ENCODE measurements around the gene PLXDC1.

PLXDC1 gene

GRCh38 chr17:39094607-39095308 is 56.7 kb downstream of the PLXDC1 start:
- no peak for DNase-seq

- DNase-seq = no peak
These were observed 58.7 kb downstream of the PLXDC1 start for GRCh38 chr17:39092692-39093230.

- no peak for DNase-seq
These were observed 60.4 kb downstream of the PLXDC1 start for GRCh38 chr17:39090908-39091665.

DNA sequence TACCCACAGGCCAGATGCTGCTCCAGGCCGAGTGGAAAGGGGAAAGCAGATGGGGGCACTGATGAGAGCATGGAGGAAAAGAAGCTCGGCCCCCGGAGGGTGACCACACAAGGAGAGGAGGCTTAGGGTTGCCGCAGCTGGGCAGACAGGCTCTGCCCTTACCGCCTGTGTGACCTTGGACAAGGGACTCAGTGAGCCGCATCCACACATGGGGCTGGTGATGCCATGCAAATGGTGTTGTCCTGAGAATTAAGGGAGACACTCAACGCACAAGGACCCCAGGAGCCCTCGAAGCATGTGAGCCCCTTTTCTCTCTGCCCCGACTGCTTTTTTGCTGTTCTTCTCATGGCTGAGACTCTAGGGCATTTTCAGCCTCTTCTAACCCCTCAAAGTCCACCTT is 61.0 kb downstream of the PLXDC1 start:
- DNase-seq = no peak

DNA sequence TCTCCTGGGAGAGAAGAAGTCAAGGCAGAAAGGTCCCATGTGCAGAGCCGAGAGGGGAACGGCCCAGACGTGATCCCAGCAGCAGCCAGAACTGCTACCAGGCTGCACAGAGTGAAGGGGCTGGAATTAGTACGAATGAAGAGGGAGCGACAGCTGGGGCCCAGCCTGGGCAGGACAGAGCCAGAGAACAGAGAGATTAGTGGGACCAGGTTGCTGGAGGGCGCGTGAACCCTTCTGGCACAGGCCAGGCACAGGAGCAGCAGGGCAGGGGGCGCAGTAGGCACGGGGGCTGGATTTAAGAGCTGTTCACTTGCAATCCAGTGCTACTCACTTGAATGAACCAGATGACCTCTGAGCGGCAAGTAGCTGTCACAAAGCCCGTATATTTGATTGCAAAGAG is 66.9 kb downstream of the PLXDC1 start:
- no peak for DNase-seq

DNA sequence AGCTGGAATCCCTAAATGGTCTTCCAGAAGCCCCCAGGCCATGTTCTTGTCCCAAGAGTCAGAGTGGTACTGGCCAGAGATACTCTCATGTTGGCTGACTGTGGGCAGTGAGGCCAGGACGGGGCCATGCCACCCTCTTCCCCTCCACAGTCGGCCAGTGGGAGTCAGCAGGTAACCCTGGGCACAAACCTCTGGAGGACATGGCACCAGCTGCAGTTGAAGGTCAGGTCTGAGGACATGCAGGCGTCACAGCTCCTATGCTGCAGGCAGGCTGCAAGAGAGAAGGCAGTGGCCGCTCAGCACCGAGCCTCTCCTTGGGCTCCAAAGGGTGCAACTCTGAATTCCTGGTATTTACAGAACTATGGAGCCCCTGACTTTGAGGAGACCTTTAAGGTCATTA is 68.2 kb downstream of the PLXDC1 start:
- no peak for DNase-seq

GRCh38 chr17:39082482-39082881 is 69.0 kb downstream of the PLXDC1 start:
- DNase-seq = no peak

DNA sequence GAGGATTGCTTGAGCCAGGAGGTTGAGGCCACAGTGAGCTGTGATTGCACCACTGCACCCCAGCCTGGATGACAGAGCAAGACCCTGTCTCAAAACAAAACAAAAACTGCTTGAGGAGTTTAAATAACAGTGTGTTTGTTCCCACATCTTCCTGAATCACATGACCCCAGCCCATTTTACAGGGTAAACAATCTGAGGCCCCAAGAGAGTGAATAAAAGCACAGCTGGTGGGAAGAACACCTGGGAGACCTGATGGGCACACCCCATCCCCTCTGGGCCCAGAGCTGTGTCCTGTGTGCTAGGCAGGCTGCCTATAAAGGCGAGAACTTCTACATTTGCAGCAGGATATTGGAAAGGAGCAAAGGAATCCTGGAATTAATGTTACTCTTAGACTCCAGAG is 69.6 kb downstream of the PLXDC1 start:
- DNase-seq = no peak

DNA sequence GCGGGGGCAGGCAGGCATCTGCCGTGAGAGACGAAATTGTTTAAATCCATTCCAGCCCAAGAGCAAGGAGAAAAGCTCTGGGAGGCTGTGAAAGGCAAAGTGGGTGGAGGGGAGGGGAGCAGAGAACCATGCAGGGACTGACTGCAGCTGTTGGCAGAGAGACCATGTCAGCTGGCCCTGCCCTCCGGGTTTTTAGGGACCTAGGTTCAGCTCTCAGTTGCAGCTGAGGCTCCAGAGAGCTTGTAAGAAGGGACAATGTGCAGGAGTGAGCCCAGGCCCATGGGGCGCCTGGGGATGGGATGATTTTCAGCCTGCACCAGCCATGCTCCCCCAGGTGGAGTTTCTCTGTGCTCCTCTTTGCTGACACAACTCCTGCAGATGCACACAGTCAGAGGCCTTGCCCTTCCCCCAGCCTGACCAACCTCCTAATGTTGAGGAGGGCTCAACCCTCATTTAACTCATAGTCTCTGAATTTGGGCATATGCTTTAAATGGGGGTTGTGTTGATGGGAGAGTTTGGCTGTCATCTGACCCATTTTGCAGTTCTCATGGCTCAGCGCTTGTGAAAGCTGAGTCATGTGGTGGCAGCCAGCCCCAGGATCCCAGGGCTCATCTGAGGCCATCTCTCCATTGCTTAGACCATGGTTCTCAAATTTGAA is 70.9 kb downstream of the PLXDC1 start:
- no peak for DNase-seq

GRCh38 chr17:39079836-39080235 is 71.6 kb downstream of the PLXDC1 start:
- DNase-seq = no peak

- DNase-seq = no peak
These were observed 73.6 kb downstream of the PLXDC1 start for GRCh38 chr17:39077866-39078265.

DNA sequence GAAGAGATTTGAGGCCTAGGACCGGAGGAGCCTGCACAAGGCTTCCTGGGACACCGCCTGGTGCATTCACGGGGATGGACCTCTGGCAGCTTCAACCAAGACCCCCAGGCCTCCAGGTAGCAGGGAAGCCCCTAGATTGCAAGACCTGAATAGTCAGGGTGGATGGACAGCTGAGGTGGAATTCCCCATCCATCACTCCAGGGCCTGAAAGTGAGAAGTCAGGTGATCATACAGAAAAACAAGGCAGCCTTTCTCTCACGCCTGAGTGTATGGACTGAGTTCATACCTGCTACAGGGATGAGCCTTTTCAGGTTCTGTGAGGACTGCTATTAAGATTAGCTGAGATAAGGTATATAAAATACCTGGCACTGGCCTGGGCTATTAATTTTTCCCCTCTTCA is 74.2 kb downstream of the PLXDC1 start:
- DNase-seq = no peak

GRCh38 chr17:39074676-39075075 is 76.8 kb downstream of the PLXDC1 start:
- DNase-seq = no peak

GRCh38 chr17:39073916-39074315 is 77.5 kb downstream of the PLXDC1 start:
- DNase-seq = no peak

DNA sequence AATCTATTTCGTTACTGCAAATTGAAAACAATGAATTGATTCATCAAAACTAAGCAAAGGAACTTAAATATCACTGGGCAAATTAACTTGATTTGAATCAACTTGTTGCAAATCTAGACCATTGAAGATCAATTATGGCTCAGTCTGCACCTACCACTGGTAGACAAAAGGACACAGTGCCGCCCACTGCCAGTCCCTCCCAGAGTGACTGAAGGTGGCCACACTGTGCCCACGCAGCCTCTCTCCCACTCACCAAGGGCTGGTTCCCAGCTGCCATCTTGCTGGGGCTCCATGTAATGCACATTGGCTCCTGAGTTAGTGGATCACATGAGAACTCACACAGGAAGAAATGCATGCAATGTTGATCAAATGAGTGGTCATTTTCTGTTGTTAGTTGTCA is 78.1 kb downstream of the PLXDC1 start:
- DNase-seq = no peak

GRCh38 chr17:39071573-39071972 is 79.9 kb downstream of the PLXDC1 start:
- no peak for DNase-seq

DNA sequence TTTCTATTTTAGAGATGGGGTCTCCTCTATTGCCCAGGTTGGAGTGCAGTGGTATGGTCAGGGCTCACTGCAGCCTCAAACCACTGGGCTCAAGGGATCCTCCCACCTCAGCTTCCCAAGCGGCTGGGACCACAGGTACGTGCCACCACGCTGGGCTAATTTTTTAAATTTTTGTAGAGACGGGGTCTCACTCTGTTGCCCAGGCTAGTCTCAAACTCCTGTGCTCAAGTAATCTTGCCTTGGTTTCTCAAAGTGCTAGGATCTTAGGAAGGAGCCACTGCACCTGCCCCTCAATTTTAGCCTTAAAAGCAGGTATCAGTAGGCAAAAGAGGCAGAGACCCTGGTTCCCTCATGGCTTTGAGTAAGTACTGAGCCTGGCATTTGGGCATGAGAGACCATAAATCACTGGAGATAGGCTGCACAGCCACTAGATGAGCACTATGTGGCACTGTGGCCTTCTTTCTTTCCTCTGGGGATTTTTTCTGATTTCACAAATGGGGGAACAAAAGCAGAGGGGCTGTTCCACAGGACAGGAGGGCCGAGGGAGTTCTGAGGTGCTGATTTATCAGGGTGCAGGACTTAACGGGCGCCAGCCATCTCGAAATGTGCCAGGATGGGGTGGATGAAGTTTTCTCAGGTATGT is 82.2 kb downstream of the PLXDC1 start:
- no peak for DNase-seq

GRCh38 chr17:39064819-39065218 is 86.6 kb downstream of the PLXDC1 start:
- no peak for DNase-seq

DNA sequence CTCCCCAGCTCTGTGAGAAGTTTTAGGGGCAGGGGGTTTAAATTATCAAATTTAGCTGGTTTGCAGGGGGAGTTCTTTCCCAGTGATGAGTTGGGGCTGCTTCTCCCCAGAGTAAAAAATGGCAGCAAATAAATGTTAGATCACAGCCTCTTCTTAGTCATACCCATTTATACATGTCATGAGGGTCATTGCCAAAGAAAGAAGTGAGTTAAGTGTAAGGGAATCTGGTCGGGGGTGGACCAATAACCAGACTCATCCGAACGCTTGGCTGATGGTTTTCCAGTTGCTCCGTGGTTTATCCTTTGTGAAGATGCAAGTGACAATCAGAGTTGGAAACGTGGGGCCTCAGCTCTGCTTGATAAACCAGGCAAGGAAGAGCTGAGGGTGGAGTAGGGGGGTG is 87.1 kb downstream of the PLXDC1 start:
- DNase-seq = no peak

GRCh38 chr17:39063681-39064069 is 87.8 kb downstream of the PLXDC1 start:
- DNase-seq = no peak

DNA sequence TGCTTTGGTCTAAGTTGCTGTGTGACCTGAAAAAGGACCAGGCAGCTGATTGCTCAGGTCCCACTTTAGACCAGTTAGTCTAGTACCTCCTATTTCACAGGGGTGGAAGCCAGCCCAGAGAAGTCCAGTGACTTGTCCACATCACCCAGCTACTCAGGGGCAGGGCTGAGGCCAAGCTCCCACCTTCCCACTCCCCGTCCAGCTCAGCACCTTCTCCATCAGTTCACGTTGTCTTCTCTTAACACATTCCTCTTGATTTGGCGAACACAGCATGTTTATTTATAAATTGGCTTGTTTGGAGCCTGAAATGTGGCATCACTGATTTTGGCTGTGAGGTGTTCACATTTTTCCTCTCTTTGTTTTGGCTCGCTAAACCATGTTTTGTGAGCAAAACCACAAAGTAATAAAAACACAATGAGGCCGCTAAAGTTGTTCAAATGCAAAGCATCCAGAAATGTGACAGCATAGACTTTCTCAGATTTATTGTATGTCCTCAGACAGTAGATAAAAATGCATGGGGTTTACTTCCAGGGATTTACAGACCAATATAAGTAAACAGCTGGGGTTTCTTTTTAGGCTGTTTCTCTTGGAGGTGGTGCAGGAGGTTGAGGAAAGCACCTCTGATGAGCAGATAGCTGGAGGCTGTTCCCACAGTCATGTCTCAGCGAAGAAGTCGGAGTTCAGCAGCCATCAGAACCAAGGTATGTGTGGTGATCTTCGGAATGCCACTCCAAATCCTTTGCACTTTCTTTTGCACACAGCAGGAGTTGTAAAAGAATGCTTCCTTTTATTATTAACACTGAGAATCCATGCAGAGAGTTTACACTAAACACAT is 88.4 kb downstream of the PLXDC1 start:
- DNase-seq = no peak

- DNase-seq = no peak
These were observed 92.9 kb downstream of the PLXDC1 start for GRCh38 chr17:39058524-39058923.

All from stimulated activated CD4-positive, alpha-beta T cell treated with anti-CD3 and anti-CD28 coated beads, Interleukin-4, amount 100 ng/mL, for 1 hour (primary cell).